Bone marrow (tissue), 2 donors: ENCODE results near the gene TPSB2.
"Not testable (repeated sequence)": the region's sequence is repeated elsewhere in the genome, so short reads cannot be mapped to it uniquely, and the experiment has no call there.

Experiments used
- DNase-seq, 2 donors: peaks; one replicate each; lab custom pipeline; 2025; lab: John Stamatoyannopoulos, UW

TPSB2 gene

DNA sequence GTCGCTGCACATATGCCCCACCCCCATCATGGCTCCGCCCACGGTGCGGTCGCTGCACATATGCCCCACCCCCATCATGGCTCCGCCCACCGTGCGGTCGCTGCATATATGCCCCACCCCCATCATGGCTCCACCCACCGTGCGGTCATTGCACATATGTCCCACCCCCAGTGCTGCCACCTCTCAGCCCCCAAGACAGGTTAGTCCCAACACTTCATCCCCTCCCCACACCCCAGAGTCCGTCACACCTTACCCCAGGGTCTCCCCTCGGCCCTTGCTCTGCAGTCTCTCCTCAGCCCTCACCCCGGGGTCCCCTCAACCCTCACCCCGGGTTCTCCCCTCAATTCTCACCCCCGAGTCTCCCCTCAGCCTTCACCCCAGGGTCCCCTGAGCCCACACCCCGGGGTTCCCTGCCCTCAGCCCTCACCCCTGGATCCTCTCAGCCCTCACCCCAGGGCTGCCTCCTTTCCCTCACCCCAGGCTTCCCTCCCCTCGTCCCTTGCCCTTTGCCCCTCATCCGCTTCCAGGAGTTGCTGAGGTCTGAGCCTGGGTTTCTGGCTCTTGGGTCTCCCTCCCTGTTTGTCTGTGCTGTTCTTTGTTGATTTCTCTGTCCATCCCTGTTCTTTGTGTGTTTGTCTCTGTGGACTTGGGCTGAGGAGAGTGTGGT is 30.5 kb downstream of the TPSB2 start:
- DNase-seq: no peak

DNA sequence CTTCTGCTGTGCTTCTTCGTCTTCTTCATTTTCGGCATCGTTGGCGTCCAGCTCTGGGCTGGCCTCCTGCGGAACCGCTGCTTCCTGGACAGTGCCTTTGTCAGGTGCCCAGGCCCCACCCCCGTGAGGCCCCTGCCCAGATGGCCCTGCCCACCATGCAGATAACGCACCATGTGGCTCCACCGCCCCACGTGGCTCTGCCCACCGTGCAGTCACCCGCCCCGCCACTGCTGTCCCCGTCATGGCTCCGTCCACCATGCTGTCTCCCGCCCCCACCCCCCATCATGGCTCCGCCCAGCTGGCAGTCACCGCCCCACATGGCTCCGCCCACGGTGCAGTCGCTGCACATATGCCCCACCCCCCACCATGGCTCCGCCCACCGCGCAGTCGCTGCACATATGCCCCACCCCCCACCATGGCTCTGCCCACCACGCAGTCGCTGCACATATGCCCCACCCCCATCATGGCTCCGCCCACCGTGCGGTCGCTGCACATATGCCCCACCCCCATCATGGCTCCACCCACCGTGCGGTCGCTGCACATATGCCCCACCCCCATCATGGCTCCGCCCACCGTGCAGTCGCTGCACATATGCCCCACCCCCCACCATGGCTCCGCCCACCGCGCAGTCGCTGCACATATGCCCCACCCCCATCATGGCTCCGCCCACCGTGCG is 31.2 kb downstream of the TPSB2 start:
- DNase-seq: not testable (repeated sequence)

DNA sequence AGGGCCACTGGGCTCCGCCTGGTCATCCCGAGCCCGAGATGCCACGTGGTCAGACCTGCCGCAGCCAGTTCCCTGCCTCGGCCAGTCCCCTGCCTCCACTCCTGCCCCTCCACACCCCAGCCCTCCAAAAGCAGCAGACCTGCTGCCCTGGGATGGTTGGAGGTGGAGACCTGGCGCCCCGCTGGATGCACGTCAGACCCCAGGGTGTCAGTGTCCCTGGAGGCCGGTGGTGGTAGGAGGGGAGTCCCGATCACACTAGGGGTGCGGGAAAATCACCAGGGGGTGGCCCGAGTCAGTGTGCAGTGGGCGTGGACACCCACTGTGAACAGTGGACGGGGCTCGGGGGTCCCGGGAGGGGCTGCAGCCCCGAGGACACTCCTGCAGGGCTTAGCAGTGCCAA is 31.8 kb downstream of the TPSB2 start:
- no peak for DNase-seq

DNA sequence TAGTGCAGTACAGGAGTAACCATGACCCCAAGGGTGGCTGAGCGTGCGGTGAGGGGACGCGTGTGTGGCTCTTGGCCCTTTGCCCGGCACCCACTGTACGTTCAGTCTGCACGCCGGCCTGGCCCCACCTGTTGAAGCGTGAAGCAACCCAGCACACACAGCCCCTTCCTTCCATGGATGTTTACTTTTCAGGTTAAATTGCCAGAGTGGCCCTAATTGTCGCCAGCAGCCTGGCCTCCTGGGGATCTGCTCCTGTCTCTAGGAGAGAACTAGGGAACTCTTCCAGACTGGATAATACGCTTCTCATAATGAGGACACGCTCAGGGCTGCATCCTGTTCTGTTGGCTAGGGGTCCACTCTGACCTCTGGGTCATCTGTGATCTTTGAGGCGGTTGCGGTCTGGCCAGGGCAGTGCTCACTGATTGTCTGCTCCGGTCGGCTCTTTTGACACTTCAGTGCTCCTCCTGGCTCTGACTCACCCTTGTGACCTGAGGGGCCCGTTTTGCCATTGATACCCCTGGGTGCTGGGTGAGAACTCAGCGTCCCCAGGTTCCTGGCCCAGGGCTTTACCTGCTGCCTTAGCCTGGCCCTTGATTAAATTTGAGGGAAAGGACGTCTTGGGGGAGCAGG is 32.6 kb downstream of the TPSB2 start:
- DNase-seq: no peak

DNA sequence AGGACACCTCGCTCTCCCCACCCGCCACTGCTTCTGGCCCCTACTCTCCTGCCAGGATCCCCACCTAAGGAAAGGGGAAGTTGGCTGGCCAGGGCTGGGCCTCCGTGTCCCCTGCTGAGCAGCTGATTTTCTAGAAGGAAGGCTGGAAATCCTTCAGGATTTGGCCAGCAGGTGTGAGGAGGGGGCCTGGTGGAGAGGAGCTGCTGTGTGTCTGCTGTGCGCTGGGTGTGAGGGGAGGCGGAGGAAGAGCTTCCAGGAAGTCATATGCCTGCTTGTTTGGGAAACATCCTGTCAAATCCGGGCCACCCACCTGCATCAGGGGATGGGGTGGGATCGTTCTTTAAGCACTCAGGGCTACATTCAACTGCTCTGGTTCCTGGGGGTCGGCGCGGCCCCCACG is 33.5 kb downstream of the TPSB2 start:
- peak in 1 of 2 donors; percentile 1 for DNase-seq

DNA sequence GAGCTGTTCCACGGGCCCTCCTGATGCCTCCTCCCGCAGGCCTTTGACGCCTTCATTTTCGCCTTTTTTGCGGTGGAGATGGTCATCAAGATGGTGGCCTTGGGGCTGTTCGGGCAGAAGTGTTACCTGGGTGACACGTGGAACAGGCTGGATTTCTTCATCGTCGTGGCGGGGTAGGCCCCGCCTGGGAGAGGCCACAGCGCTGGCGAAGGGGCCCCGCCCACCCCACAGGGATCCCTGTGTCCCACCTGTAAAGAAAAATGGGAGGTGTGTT is 34.7 kb downstream of the TPSB2 start:
- no peak for DNase-seq

DNA sequence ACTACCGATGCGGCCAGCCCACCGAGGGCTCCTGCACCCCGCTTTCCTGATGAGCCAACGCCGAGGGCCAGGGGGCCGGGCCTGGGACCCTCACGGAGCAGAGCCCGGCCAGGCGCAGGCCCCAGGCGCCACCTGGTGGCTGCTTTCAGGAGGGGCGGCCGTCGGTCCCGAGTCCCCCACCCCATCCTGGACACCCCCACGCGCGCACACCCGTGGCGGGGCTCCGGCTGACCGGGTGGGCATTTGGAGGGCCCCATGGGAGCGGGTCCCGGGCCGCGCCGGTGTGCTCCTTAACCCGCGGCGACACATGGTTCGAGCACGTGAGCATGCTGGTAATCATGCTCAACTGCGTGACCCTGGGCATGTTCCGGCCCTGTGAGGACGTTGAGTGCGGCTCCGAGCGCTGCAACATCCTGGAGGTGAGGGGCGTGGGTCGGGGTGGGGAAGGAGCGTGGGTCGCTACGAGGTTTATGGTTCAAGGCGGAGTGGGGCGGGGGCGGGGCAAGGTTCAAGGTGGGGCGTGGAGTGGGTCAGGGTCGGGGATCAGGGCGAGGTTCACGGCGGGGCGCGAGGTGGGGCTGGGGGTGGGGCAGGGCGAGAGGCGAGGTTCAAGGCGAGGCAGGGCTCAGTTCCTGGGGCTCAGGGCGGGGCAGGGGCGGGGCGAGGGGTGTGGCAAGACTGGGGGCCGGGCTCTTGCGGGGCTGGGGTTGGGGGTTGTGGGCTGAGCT is 35.2 kb downstream of the TPSB2 start:
- no peak for DNase-seq

DNA sequence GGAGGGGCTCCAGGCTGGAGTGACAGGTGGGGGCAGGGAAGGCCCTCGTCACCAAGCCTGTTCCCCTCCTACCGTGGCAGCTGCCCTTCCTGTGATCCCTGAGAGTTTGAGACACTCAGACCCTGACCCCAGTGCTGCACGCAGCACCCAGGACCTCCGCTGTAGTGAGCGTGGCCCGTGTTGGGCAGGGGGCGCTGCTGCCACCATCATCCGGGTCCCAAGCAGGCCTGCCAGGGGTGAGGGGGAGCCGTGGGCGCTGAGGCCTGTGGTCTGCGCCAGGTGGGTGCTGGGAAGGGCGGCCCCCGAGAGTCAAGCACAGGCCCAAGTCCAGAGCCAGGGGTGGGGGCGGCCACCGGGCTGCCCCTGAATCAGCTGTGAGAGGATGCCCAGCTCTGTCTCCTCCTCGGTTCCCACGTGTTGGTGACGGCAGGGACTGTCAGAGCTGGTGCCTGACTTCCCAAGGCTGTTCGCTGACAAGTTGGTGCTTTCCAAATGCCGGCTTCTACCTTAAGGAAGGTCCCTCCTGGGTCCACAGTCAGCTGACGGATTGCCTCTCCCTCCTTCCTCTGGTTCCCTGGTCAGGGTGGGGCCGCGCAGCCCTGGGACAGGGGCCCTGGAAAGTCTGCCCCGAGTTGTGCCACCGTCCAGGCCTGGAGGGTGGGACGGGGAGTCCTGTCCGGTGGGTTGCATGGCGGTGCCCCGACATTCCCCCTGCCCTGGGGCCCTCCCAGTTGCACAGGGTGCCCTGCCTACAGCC is 36.0 kb downstream of the TPSB2 start:
- DNase-seq: no peak

DNA sequence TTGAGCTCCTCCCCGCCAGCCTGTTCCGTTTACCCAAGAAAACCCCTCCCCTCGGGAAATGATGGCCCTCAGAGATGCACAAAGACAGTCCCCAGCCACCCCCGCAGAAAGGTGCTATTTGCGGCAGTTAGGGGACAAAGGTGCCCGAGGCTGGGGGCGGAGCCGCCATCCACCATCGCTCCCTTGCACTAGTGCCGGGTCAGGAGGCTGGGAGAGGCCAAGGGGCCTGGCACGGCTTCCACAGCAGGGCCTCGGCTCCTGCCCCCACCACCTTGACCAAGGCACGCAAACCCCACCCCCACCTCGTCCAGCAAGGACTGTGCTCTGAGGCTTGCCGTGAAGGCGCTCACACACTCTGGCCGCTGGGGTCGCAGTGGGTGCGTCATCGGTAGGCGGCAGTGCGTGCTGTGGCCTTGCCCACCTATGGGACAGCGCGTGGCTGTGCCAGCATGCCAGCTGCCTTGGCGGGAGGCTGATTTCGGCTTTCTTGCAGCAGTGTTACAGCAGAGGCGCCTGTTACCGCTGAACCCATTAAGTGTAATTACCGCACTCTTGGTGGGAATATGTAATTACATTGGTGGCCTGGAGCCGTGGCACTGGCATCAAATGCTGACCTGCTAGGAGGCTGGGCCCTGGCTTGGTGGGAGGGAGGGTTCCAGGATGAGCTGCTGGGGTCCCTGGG is 36.7 kb downstream of the TPSB2 start:
- DNase-seq: no peak

DNA sequence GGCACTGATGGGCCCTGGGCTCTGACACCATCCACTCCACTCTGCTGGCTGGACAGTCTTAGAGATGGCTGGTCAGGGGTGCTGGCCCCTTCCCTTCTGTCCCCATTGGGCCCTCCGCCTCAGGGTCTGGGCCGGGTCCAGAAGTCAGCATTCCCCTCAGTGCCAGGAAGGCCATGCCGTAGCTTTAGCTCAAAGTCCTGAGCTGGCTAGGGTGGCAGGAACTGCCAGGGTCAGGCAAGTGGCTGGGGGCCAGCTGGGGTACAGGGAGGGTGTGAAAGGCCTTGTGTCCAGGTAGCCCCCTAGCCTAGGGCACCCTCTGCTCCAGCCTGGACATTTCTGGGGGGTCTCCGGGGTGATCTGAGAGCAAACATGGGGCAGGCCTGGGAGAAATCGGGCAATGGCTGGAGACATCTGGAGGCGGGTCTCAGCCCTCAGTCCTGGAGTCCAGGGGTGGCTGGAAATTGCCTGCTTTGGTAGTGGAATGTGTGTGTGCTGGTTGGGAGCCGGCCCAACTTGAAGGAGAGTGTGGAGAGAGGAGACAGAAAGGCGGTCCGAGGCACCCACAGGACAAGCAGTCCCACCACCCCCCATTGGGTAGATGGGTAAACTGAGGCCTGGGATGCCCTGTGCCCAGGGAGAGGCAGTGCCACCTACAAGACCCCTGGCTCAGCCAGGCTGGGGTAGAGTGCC is 37.5 kb downstream of the TPSB2 start:
- DNase-seq: no peak

DNA sequence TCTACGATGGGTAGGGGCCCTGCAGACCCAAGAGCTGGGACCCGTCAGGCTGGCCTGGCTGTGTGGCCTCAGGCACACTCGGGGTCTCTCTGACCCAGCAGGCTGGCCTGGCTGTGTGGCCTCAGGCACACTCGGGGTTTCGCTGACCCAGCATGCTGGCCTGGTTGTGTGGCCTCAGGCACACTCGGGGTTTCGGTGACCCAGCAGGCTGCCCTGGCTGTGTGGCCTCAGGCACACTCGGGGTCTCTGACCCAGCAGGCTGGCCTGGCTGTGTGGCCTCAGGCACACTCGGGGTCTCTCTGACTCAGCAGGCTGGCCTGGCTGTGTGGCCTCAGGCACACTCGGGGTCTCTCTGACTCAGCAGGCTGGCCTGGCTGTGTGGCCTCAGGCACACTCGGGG is 39.2 kb downstream of the TPSB2 start:
- not testable (repeated sequence) for DNase-seq

DNA sequence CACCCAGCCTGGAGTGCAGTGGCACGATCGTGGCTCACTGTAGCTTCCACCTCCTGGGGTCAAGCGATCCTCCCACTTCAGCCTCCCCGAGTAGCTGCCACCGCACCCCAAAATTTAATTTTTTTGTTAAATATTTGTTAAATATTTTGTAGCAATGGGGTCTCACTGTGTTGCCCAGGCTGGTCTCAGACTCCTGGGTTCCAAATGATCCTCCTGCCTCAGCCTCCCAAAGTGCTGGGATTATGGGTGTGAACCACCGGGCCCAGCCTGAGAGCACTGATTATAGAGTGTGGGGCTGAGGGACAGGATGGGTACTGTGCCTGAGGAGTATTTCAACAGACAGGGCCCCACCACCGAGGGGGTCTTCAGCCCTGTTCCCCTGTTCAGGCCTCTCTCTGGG is 40.5 kb downstream of the TPSB2 start:
- no peak for DNase-seq

DNA sequence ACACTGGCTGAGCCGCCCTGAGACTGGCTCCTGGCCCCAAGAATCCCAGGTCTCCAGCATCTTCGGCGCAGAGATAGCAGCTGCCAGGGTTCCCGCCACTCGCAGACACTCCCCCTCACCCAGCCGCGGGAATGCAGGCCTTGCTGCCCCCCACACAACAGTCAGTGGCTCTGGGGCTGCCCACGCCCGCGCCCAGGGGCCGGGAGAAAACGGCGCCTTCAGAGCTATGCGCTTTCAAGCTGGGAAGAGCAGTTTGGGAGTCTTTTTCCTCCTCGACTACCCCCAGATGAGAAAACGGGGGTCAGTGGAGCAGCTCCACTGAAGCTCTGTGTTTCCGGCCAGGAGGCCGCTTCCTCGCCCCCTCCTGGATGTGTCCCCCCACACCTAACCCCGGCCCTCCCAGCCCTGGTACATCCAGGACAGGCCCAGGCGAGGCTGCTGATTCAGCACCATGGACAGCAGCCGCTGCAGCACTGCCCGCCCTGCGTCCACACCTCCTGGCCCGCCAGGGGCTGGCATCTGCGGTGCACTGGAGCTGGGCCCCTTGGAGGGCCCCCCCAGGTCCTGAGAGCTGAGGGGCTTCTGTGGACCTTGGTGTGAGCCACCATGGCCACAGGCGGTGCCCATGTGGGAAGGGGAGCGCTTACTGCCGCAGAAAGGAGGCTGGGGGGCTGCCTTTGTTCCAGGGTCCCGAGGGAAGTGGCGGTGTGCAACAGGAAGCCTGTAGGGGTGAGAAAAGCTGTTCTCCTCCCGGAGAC is 41.4 kb downstream of the TPSB2 start:
- no peak for DNase-seq

DNA sequence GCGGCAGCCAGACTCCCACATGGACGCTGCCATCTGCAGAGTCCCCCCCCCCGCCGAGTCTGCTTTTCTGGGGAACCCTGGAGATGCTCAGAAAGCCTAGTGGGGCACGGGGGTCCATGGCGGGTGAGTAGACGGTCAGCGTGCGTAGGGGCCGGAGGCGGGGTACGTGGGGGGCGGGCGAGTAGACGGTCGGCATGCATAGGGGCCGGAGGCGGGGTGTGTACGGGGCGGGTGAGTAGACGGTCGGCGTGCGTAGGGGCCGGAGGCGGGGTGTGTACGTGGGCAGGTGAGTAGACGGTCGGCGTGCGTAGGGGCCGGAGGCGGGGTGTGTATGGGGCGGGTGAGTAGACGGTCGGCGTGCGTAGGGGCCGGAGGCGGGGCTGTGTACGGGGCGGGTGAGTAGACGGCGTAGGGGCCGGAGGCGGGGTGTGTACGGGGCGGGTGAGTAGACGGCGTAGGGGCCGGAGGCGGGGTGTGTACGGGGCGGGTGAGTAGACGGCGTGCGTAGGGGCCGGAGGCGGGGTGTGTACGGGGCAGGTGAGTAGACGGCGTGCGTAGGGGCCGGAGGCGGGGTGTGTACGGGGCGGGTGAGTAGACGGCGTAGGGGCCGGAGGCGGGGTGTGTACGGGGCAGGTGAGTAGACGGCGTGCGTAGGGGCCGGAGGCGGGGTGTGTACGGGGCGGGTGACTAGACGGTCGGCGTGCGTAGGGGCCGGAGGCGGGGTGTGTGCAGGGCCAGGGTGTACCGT is 44.4 kb downstream of the TPSB2 start:
- not testable (repeated sequence) for DNase-seq

DNA sequence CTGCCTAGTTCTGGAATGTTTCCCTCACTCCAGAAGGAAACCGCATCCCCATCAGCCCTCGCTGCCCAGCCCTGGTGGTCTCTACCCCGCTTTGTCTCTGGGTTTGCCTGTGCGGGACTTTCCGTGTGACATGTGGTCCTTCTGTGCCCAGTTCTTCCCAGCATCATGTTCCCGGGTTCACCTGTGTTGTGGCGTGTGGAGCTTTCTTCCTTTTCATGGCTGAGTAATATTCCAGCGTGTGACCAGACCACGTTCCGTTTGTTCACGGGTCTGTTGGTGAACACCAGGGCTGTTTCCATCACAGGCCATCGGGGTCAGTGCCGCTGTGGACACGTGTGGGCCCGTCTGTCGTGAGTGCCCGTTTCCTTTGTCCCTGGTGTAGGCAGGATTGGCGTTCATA is 45.0 kb downstream of the TPSB2 start:
- DNase-seq: no peak

DNA sequence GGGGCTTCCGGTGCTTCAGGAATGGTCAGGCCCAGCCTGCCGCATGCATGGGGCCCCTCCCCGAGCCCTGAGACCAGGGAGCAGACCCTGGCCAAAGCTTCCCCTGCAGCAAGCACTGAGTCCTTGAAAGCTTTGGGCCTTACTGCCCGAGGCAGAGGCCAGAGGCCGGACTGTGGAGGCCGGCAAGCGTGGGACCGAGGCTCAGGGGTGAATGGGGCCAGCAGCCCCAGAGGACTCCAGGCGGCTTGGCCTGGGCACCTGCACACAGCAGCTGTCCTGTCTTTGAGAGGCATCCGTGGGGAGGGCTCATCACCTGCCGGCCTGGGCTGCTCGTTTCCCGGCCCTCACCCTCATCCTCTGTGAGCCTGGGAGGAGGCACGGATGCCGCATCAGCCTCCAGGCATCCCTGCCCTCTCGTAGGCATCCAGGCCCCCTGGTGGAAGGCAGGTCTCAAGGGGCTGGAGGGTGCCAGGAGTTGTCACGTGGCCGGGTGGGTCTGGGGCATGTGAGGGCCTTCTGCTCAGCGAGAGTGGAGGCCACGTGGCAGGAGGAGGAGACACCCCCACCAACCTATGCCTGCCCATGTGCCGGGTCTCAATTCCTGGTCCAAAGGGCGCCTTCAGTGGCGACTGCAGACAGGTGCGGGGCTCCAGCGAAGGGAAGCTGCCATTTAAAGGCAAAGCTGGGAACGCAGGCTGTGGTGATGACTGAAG is 45.7 kb downstream of the TPSB2 start:
- no peak for DNase-seq

DNA sequence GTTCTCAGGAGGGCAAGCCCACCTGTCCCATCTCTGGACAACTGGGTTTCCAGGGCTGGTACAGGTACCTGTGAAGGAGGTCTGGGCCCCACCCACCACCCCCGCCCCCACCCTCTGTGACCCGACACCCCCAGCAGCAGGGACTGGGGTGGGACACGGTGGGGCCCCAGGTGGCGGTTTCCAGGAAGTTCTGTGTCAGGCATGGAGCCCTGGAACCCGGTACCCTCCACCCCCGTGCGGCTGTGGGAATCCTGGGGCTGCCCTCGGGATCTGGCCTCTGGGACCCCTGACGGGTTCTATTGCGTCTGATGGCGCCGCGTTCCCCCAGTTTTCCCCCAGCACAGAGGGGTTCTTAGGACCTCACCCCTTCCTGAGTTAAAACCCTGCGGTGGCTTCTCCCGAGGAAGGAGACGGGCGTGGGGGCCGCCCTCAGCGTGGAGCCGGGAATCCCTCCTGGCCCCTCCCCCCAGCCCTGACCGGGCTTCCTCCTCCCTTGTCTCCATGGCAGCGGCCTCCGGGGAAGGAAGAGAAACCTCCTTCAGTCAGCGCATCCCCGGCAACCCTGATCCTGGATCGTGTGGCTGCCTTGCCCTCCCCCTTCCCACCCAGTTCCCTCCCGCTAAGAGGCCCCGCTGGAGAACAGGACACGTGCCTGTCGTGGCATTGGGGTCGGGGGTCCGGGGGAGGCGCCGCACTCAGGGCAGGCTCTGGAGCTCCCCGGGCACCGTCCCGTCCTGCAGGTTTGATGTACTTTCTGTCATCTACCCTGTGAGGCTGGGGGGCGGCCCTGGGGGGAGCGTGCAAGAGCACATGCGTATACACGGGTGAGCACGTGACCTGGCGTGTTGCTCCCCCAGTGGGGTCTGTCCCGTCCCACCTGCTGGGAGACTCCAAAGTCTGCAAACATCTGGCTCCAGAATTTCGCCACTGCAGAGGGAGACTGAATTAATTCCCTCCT is 46.8 kb downstream of the TPSB2 start:
- no peak for DNase-seq

DNA sequence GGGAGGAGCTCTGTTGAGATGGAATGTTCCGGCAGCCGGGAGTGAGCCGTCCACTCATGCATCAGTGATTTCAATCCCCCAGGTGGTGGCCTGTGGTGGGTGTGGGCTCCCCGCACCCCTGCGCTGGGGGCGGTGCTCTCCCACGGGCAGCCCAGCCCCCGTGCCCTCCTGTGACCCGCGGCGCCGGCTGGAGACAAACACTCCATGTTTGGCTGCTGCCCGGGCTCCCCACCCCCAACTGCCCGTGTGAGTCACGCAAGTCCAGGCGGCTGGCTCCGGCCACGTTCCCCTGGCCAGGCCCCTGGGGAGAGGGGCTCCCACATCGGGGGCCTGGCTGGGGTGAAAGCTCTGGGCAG is 47.7 kb downstream of the TPSB2 start:
- DNase-seq: no peak
